GM21515 (cell line): ENCODE results near the gene GNG8.

Experiments used
- ATAC-seq: cut with Tn5 transposase; IDR thresholded peaks from one replicate; pipeline ENCODE4 v1.9.1; 2021; ENCODE audit not compliant: unreplicated experiment

The GNG8 gene

DNA sequence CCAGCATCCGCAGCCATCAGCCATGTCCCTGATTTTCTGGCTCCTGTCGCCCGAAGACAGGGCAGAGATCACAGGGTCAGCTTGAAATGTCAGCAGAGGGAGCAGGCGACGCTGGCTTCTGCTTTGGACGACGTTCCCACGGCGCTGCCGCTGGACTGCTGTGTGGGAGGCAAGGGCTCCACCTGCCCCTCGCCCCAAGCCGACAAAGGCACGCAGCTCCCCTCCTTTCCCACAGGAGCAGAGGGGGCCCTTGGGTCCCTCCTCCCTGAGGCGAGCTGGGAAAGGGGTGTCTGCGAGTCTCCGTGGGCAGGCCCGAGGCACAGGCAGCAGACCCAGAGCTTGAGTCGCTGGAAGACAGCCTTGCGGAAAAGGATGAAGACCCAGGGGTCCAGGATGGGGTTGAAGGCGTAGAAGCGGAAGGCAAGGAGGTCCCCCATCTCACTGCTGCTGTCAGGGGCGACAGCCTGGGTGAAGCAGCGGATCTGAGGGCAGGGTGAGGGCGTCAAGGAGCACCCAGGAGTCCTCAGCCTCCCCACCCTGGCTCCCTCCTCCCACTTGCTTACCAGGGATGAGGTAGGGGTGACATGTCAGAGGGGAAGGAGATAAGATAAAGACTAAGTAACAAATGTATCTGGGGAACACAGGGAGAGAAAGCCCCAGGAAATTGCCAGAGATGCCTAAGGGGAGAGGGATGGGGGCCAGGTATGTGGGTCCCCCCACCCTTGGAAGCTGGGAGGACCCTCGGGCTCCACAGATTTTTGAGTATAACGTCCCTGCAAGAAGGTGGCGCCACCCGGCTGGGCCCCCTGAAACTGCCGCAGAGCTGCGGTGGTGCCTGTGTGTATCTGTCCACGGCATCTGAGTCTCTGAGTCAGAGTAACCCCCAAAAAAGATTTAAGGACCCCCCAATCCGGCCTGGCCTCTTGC is 14.5 kb downstream of the GNG8 start:
- ATAC-seq: no peak

DNA sequence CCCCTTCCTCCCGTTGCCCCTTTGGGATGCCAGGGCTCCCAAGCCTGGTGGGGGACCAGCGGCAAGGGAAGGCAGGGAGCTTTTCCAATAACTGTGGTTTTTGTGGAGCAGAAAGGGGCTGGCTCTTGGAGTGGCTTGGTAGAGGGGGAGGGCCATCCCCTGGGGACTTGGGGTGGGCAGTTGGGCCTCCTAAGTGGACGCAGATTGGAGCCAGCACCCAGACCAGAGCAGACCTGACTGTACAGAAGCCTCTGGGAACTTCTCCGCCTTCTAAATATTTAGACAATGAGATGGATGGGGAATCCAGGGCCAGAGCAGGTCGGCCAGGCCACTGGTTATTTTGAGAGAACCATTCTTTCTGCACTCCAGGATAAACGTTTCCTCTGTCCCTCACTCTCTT is 15.3 kb downstream of the GNG8 start:
- no peak for ATAC-seq

GRCh38 chr19:46620267-46620666 is 15.7 kb downstream of the GNG8 start:
- no peak for ATAC-seq

DNA sequence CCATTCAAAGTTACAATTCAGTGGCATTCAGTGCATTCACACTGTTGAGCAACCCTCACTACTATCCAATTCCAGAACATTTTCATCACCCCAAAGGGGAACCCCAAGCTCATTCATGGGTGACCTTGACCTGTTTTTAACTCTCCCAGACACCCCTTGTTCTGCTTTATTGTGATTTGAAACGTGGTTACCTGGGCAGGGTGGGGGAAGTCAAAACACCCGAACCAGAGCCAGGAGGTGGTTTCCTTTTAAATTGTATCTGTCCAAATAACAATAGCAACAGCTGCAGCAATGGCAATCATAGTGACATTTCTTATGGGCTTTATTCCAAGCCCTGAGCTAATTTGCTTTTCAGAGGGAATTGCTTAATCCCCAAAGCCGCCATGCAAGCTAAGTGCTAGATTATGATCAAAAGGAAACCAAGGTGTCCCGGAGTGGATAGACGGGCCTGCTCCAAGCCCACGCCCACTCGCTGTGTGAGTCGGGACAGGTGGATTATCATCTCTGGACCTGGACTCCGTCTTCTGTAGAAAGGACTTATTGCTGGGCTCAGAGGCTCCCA is 17.3 kb downstream of the GNG8 start:
- no peak for ATAC-seq

- no peak for ATAC-seq
Measured at GRCh38 chr19:46617601-46618000, 18.4 kb downstream of the GNG8 start.

GRCh38 chr19:46616631-46617322 is 19.2 kb downstream of the GNG8 start:
- ATAC-seq: no peak

DNA sequence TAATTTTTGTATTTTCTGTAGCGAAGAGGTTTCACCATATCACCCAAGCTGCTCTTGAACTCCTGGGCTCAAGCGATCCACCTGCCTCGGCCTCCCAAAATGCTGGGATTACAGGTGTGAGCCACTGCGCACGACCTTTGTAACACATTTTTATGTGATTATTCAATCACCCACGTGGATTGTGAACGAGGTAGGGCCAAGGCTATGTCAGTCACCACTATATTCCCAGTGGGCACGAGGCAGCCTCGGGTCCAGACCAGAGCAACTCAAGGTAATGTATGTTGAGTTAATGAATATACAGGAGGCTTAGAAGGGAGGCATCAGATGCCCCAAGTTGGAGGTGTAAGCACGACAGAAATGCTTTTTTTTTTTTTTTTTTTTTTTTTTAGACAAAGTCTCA is 20.0 kb downstream of the GNG8 start:
- ATAC-seq: no peak

DNA sequence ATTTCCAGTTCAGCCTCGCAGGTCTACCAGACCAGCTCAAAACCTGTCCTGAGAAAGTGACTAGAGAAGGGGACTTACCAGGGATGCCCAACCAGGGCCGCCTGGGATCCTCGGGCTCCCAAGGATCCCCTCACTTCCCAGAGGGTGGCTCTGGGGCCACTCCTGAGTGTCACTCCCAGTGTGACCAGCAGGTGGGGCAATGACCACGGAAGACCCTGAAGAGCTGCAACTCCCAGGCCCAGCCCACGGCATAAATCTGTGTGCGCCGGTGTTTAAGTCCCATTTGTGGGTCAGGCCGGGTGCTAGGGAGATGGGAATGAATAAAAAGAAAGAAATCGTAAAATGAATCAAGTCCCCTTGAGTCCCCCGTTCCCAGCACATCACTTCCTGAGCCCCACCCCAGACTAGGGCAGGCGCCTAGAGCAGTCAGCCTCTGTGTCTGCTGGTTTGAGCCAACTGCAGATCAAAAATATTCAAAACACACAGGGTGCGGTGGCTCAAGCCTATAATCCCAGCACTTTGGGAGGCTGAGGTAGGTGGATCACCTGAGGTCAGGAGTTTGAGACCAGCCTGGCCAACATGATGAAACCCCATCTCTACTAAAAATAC is 21.8 kb downstream of the GNG8 start:
- peak; percentile 41 for ATAC-seq

GRCh38 chr19:46613525-46613924 is 22.5 kb downstream of the GNG8 start:
- no peak for ATAC-seq

- no peak for ATAC-seq
Measured at GRCh38 chr19:46611776-46612175, 24.2 kb downstream of the GNG8 start.

- no peak for ATAC-seq
Measured at GRCh38 chr19:46610851-46611770, 24.9 kb downstream of the GNG8 start.

- no peak for ATAC-seq
Measured at GRCh38 chr19:46610413-46610775, 25.6 kb downstream of the GNG8 start.

DNA sequence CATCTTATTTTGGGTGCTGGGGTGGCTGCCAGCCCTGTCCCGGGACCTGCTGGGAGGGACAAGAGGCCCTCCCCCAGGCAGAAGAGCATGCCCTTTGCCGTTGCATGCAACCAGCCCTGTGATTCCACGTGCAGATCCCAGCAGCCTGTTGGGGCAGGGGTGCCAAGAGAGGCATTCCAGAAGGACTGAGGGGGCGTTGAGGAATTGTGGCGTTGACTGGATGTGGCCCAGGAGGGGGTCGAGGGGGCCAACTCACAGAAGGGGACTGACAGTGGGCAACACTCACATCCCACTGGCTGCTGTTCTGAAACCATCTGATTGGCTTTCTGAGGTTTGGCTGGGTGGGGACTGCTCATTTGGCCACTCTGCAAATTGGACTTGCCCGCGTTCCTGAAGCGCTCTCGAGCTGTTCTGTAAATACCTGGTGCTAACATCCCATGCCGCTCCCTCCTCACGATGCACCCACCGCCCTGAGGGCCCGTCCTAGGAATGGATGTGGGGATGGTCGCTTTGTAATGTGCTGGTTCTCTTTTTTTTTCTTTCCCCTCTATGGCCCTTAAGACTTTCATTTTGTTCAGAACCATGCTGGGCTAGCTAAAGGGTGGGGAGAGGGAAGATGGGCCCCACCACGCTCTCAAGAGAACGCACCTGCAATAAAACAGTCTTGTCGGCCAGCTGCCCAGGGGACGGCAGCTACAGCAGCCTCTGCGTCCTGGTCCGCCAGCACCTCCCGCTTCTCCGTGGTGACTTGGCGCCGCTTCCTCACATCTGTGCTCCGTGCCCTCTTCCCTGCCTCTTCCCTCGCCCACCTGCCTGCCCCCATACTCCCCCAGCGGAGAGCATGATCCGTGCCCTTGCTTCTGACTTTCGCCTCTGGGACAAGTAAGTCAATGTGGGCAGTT is 26.2 kb downstream of the GNG8 start:
- ATAC-seq: no peak

DNA sequence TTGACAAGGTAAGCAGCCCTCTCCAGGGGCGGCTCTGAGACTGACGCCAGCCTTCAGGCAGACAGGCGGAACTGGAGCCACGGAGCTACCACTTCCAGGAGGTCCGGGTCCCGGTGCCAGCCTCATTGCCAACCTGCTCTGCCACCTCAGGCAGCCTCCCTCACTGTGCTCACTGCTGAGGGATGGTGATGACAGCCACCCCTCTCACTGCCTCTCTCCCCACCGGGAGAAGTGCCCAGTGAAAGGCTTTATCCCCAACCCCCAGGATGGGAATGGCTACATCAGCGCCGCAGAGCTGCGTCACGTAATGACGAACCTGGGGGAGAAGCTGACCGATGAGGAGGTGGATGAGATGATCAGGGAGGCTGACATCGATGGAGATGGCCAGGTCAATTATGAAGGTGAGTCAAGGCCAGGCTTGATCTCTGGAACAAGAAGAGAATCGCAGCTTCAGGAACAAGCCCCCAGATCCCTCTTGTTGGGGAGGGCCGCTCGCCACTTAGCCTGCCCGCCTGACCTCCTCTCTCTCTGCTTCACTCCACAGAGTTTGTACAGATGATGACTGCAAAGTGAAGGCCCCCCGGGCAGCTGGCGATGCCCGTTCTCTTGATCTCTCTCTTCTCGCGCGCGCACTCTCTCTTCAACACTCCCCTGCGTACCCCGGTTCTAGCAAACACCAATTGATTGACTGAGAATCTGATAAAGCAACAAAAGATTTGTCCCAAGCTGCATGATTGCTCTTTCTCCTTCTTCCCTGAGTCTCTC is 27.2 kb downstream of the GNG8 start:
- ATAC-seq: no peak

- no peak for ATAC-seq
Measured at GRCh38 chr19:46608178-46608577, 27.8 kb downstream of the GNG8 start.

DNA sequence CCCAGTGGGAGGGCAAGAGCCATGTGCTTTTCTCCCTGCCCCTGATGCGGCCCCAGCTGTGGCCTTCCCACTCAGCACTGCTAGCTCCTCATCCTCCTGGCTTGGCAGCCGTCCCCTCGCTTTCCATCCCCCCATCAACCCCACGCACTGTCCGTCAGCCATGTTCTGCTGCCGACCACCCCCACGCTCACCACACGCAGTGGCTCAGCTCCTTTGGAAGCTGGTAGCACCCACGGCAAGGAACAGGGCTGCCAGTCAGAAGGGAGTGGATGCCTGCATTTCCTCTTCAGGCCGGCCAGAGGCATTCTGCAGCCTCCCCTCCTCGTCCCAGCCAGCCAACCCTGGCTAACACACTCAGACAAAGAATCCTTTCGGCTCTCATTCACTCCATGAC is 28.6 kb downstream of the GNG8 start:
- ATAC-seq: no peak

DNA sequence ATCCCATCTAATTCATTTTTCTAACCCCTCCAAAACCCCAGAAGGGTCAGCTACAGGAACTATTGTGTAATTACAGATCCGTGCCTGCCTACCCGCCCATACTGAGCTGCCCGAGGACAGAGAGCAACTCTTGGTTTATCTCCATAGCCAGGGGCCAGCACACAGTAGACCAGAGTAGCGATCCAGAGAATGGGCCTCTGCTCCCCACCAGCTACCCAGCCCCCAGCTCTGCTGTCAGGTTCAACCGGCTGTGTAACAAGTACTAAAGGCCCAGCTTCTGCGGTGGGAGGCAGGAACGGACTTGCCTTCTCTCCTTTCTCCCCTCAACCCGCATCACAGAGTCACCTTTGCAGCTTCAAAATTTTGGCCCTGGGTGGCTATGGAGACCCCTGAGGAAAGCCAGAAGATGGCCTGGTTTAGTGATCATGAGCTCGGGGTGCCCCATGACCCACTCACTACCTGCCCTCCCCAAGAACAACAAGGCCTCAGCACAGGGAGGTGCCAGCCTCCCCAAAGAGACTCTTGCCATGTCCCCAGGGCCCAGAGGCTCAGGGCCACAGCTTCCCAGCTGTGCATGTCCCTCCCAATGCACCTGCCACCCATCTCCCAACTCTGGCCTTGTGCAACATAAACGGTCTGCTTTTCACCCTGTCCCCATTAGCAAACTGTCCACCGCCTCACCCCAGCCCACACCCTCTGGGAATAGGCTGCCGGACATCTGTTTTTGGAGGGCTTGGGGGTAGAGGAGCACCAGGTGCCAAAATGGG is 29.1 kb downstream of the GNG8 start:
- ATAC-seq: no peak

GRCh38 chr19:46606019-46606418 is 30.0 kb downstream of the GNG8 start:
- ATAC-seq: no peak
